K562 (cell line): Measurements from ENCODE around the gene CAPZB. TPM values are rescaled to one million over a fixed set of nuclear protein-coding genes. Genes with fewer than 3 reads are reported as not detected.

Source experiments
- ATAC-seq: fragments of 200-7000 bp; cut with Tn5 transposase; 3 replicates; pipeline ENCODE4 v1.9.1; 2020; ENCODE audit warnings: moderate library complexity
- BruUV-seq: library from RNA; stranded (reverse); fragments of 400-500 nt; replicated peaks from 2 replicates; lab custom pipeline; 2021; lab: Mats Ljungman, UMichigan
- CTCF ChIA-PET: fragments of 300-600 bp; formaldehyde crosslinking; extraction: SDS; loops from one replicate; lab custom pipeline; 2021; ENCODE audit warnings: low intra/inter-chr PET ratio; lab: Yijun Ruan, JAX
- POLR2A ChIA-PET: fragments of 300-600, 350-650 bp; sonication (Branson Sonifier 250); formaldehyde crosslinking; extraction: SDS; loops from one replicate; lab custom pipeline; 2021; ENCODE audit warnings: antibody characterized with exemption, inconsistent platforms; lab: Yijun Ruan, JAX
- DNase-seq, 4 experiments: peaks; one replicate each; pipeline versions ENCODE4 v3.0.0 to v3.0.0-alpha.2; 2011 to 2018; ENCODE audit warnings: low spot score in 3 of 4, mixed read lengths in 3 of 4; ENCODE audit errors: extremely low read depth in 1 of 4
- FAIRE-seq: peaks from 2 replicates; lab custom pipeline; 2011; peaks lifted over from hg19 to GRCh38; lab: Jason Lieb, UNC
- H2AFZ ChIP-seq: 2 replicates; pipeline ENCODE4 v1.6.0; 2011; ENCODE audit warnings: low read depth, low read length, control low read depth, inconsistent platforms
- H3K27ac ChIP-seq: fragments of 200-600 bp; 3 replicates; pipeline ENCODE4 v1.8.0; 2011; ENCODE audit warnings: low read depth, mild to moderate bottlenecking, control low read depth, inconsistent platforms, low read length, moderate library complexity, mixed read lengths; ENCODE audit errors: extremely low read depth
- H3K27me3 ChIP-seq, 2 experiments: fragments of 300-600 bp in 1 of 2; 2 replicates in 1 of 2; 3 replicates in 1 of 2; pipeline versions ENCODE4 v1.6.0 to v1.8.0; 2011; ENCODE audit warnings: inconsistent platforms in 2 of 2, low read length in 2 of 2, mild to moderate bottlenecking in 1 of 2, mixed read lengths in 1 of 2, moderate library complexity in 1 of 2; ENCODE audit not compliant: control insufficient read depth in 2 of 2, insufficient read depth in 2 of 2
- H3K36me3 ChIP-seq: fragments of 300-600 bp; 3 replicates; pipeline ENCODE4 v1.8.0; 2011; ENCODE audit warnings: mild to moderate bottlenecking, low read length, inconsistent platforms; ENCODE audit not compliant: control insufficient read depth, insufficient read depth
- H3K4me1 ChIP-seq, 2 experiments: fragments of 200-600 bp in 1 of 2; replicated peaks in 1 of 2; 2 replicates in 1 of 2; 3 replicates in 1 of 2; pipeline versions ENCODE4 v1.5.1 to v1.8.0; 2011; ENCODE audit warnings: inconsistent platforms in 2 of 2, low read length in 2 of 2, mild to moderate bottlenecking in 1 of 2, mixed read lengths in 1 of 2, moderate library complexity in 1 of 2; ENCODE audit not compliant: control insufficient read depth in 2 of 2, insufficient read depth in 2 of 2
- H3K4me2 ChIP-seq: 2 replicates; pipeline ENCODE4 v1.6.1; 2011; ENCODE audit warnings: low read length, control low read depth, inconsistent platforms, mixed read lengths; ENCODE audit not compliant: insufficient read depth
- H3K4me3 ChIP-seq: fragments of 200-600 bp; sonication (generic), shearing (Covaris generic); 2 replicates; pipeline ENCODE4 v1.5.1; 2016; ENCODE audit warnings: control low read depth, inconsistent platforms
- H3K79me2 ChIP-seq: fragments of 200-600 bp; 3 replicates; pipeline ENCODE4 v1.8.0; 2011; ENCODE audit warnings: low read length, inconsistent platforms; ENCODE audit not compliant: control insufficient read depth, insufficient read depth
- H3K9ac ChIP-seq, 2 experiments: 2 replicates each; pipeline versions ENCODE4 v1.6.0 to v1.6.1; 2011; ENCODE audit warnings: low read depth in 2 of 2, low read length in 2 of 2, control low read depth in 1 of 2, inconsistent platforms in 1 of 2, mild to moderate bottlenecking in 1 of 2, mixed read lengths in 1 of 2; ENCODE audit not compliant: insufficient read depth in 1 of 2
- H3K9me1 ChIP-seq: one replicate; pipeline ENCODE4 v1.6.0; 2011; ENCODE audit warnings: inconsistent platforms, mild to moderate bottlenecking, low read length, moderate library complexity; ENCODE audit not compliant: control insufficient read depth, insufficient read depth
- H3K9me3 ChIP-seq: replicated peaks from 2 replicates; pipeline ENCODE4 v1.5.1; 2011; ENCODE audit warnings: low read depth, low read length, inconsistent platforms; ENCODE audit not compliant: control insufficient read depth, insufficient read depth
- H4K20me1 ChIP-seq: replicated peaks from 2 replicates; pipeline ENCODE4 v1.6.1; 2011; ENCODE audit warnings: low read length, inconsistent platforms, mixed read lengths; ENCODE audit not compliant: control insufficient read depth, insufficient read depth
- RBFOX2 ChIP-seq: fragments of 200-400 bp; formaldehyde crosslinking; IDR thresholded peaks from 2 replicates; pipeline ENCODE4 v1.6.1; 2017; ENCODE audit warnings: low read depth, mild to moderate bottlenecking, low read length, moderate library complexity
- ZBTB33 ChIP-seq: sonication (generic); formaldehyde crosslinking; IDR thresholded peaks from 2 replicates; pipeline ENCODE4 v1.8.1; 2023; ENCODE audit warnings: mild to moderate bottlenecking, missing genetic modification reagents
- ZNF408 ChIP-seq: fragments of 250-450 bp; sonication (Bioruptor Pico); IDR thresholded peaks from 2 replicates; pipeline ENCODE4 v1.4.0; 2020; ENCODE audit warnings: low read depth, mild to moderate bottlenecking, moderate library complexity
- WGBS: fragments of 100-300 bp; shearing (Covaris generic); methylation state at CpG from one replicate; pipeline ENCODE4 v1.1.6; 2016; ENCODE audit warnings: low coverage, mixed read lengths; ENCODE audit not compliant: insufficient coverage; ENCODE audit errors: missing lambda C conversion rate; 5-methylcytosine and 5-hydroxymethylcytosine counted together
- in situ Hi-C: fragments of 300-500 bp; cut with MboI; formaldehyde crosslinking; loops from 4 replicates; pipeline ENCODE4 v1.15.0; 2018; ENCODE audit warnings: inconsistent platforms, mixed read lengths
- intact Hi-C: fragments of 100-400 bp; cut with micrococcal nuclease; formaldehyde crosslinking; loops from 2 replicates; pipeline ENCODE4 v1.14.2; 2022
- polyA plus RNA-seq, 8 experiments: library from polyadenylated mRNA; depleted of rRNA in 4 of 8; stranded (reverse) in 5 of 8; unstranded in 3 of 8; fragments of >200 nt; fragmentation: Nextera tagmentation in 2 of 8; fragmentation: Illumina TruSeq in 1 of 8; extraction: Ambion mirVana in 2 of 8; extraction: Trizol in 1 of 8; gene quantifications; 2 replicates each; pipeline versions ENCODE4 v1.2.1 to v1.2.3, GENCODE V29; 2011 to 2014; ENCODE audit warnings: inconsistent platforms in 1 of 8, missing spikeins in 1 of 8
- total RNA-seq, 7 experiments: library from RNA; depleted of rRNA in 6 of 7; stranded (reverse); fragments of >200 nt in 6 of 7; fragmentation: Illumina TruSeq in 2 of 7; extraction: Trizol in 2 of 7; gene quantifications; 2 replicates each; pipeline versions ENCODE4 v1.2.1 to v1.2.3, GENCODE V29; 2011 to 2021; ENCODE audit warnings: low replicate concordance in 1 of 7

Gene CAPZB
- total and polyA plus RNA-seq, 9 of the 15 experiments (the other 6 are each of a cell fraction or from before 2014, with no cell fraction given): 57.6 to 297 (median 125) TPM

DNA sequence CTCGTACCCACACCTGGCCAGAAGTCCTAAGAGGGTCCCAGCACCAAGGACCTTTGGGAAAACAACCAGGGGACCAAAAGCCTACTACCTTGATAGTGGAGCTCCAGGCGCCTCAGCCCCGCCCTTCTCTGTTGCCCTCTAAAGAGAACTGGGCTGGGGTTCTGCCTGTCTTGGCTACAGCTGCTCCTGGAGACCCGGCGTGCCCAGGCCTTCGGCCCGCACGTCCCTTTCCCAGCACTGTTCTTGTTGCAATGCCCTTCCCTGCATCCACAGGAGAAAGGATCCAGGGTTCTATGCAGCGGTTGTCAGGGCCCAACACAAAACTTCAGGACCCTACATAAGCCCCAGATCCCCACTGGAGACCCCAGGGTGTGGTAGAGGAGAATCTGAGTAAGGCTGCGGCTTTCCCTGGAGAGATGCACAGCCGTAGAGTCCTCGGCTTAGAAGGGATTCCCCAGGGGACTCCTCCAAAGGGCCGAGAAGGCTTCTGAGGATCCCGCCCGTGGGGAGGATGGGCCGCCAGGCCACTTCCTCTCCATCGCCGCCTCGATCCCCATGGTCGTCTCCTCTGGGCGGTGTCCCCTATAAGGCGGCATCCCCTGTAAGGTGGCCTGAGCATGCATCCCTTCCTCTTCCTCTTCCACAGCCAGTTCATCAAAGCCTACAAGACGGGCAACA lies 161.2 kb downstream of the CAPZB start:
- no peak overlapping the region for H2AFZ ChIP-seq
- intact Hi-C loops: no loop called here
- H3K9ac ChIP-seq: peak overlapping the region in 1 of 2 experiments; percentile 6; a peak in 2 of 4 replicates
- no peak for ATAC-seq
- FAIRE-seq: no peak
- ChIA-PET CTCF (no interaction called here), POLR2A (interaction anchor here (0.6 to 1.2 kb wide), 2 partner anchors 11 to 644 kb away, joined by 4 read pairs; no protein-coding TSS in a partner anchor)
- H3K36me3 ChIP-seq: peaks cover 65% of the 10 kb centered on the region
- BruUV-seq: no TSS peak
- H3K9me1 ChIP-seq: peaks cover 20% of the 10 kb centered on the region
- TF ChIP-seq RBFOX2 (0 out of 2 replicates have a peak, but pooled peaks have one; percentile 9), ZBTB33 (peak; percentile 74), ZNF408 (no peak)
- H4K20me1 ChIP-seq: peaks cover 32% of the 10 kb centered on the region
- no peaks in the 10 kb centered on the region for H3K27me3 ChIP-seq
- no peaks in the 10 kb centered on the region for H3K79me2 ChIP-seq
- no peak overlapping the region for H3K27ac ChIP-seq
- peaks cover 16 to 39% of the 10 kb centered on the region in 2 experiments for H3K4me1 ChIP-seq
- no peaks in the 10 kb centered on the region for H3K9me3 ChIP-seq
- H3K4me2 ChIP-seq: no peak overlapping the region
- 94% methylated on average over 22 of the region's 23 CpGs for WGBS
- in situ Hi-C loops: no loop called here
- DNase-seq: no peak
- no peak overlapping the region for H3K4me3 ChIP-seq
